Measurements from ENCODE around the gene GZMM.

GZMM gene

GRCh38 chr19:567296-567900 lies 23.5 kb downstream of the GZMM start:
- DNase-seq = no peak

GRCh38 chr19:570251-570686 lies 26.4 kb downstream of the GZMM start:
- no peak for DNase-seq

- DNase-seq = peak in 1 of 4 experiments; percentile 40
Observed at GRCh38 chr19:570937-571565, 27.2 kb downstream of the GZMM start.

- DNase-seq = no peak
Observed at GRCh38 chr19:571566-571974, 27.7 kb downstream of the GZMM start.

GRCh38 chr19:572140-572742 lies 28.4 kb downstream of the GZMM start, which contains the start of gene BSG:
Gene BSG (plus strand): TSS chr19:572596. CDS start chr19:572635, 39 bp downstream.
- peak; percentile 90 to 97 (median 92) for DNase-seq

- no peak for DNase-seq
Observed at GRCh38 chr19:572743-573518, 29.1 kb downstream of the GZMM start.

- no peak for DNase-seq
Observed at GRCh38 chr19:573519-573825, 29.6 kb downstream of the GZMM start.

- DNase-seq = no peak
Observed at GRCh38 chr19:574658-575526, 31.0 kb downstream of the GZMM start.

GRCh38 chr19:575527-576506 lies 32.0 kb downstream of the GZMM start:
- no peak for DNase-seq

- no peak for DNase-seq
Observed at GRCh38 chr19:576768-577438, 33.0 kb downstream of the GZMM start.

- DNase-seq = no peak
Observed at GRCh38 chr19:577439-578392, 33.9 kb downstream of the GZMM start.

- DNase-seq = no peak
Observed at GRCh38 chr19:579111-579841, 35.4 kb downstream of the GZMM start.

- no peak for DNase-seq
Observed at GRCh38 chr19:579842-580155, 35.9 kb downstream of the GZMM start.

GRCh38 chr19:580274-580835 lies 36.5 kb downstream of the GZMM start:
- no peak for DNase-seq

- no peak for DNase-seq
Observed at GRCh38 chr19:581399-582111, 37.7 kb downstream of the GZMM start.

- no peak for DNase-seq
Observed at GRCh38 chr19:582497-583197, 38.8 kb downstream of the GZMM start.

GRCh38 chr19:583198-583967 lies 39.5 kb downstream of the GZMM start:
- DNase-seq = no peak
